Kidney (tissue), 14 donors: Measurements from ENCODE around the gene SEMA6A. TPM values are rescaled to one million over a fixed set of nuclear protein-coding genes. Genes with fewer than 3 reads are reported as not detected.

Source experiments
- DNase-seq, 5 donors: peaks; one replicate each; pipeline ENCODE4 v3.0.0-alpha.2; 2013 to 2020
- FAIRE-seq: peaks from 2 replicates; lab custom pipeline; 2012; peaks lifted over from hg19 to GRCh38; lab: Jason Lieb, UNC
- H3K27ac ChIP-seq, 2 donors: one replicate each; pipeline ENCODE4 v1.7.0; 2013; ENCODE audit warnings: low read depth in 2 of 2, low read length in 2 of 2, inconsistent platforms in 1 of 2
- H3K27me3 ChIP-seq: one replicate; pipeline ENCODE4 v1.7.1; 2013; ENCODE audit warnings: low read length, inconsistent platforms; ENCODE audit not compliant: control insufficient read depth, insufficient read depth
- H3K36me3 ChIP-seq, 3 donors: one replicate each; pipeline versions ENCODE4 v1.7.0 to v1.7.1; 2013; ENCODE audit warnings: low read length in 3 of 3, control low read depth in 1 of 3, inconsistent platforms in 1 of 3; ENCODE audit not compliant: insufficient read depth in 3 of 3, control insufficient read depth in 2 of 3
- H3K4me1 ChIP-seq, 3 donors: one replicate each; pipeline versions ENCODE4 v1.7.0 to v1.7.1; 2013; ENCODE audit warnings: low read length in 3 of 3, inconsistent platforms in 1 of 3, low read depth in 1 of 3; ENCODE audit not compliant: control insufficient read depth in 2 of 3, insufficient read depth in 2 of 3
- H3K4me3 ChIP-seq, 3 donors: one replicate each; pipeline versions ENCODE4 v1.7.0 to v1.8.1; 2013; ENCODE audit warnings: low read length in 3 of 3, control low read depth in 1 of 3, inconsistent platforms in 1 of 3
- H3K9ac ChIP-seq, 3 donors: one replicate each; pipeline versions ENCODE4 v1.7.0 to v1.7.1; 2013; ENCODE audit warnings: low read length in 3 of 3, control low read depth in 1 of 3, inconsistent platforms in 1 of 3
- H3K9me3 ChIP-seq, 3 donors: one replicate each; pipeline versions ENCODE4 v1.7.0 to v1.7.1; 2013; ENCODE audit warnings: low read length in 3 of 3, control low read depth in 1 of 3, inconsistent platforms in 1 of 3; ENCODE audit not compliant: control insufficient read depth in 2 of 3, insufficient read depth in 1 of 3
- CTCF ChIP-seq: IDR thresholded peaks from 3 replicates; pipeline ENCODE4 v1.5.1; 2012; ENCODE audit warnings: mild to moderate bottlenecking, moderate library complexity, borderline replicate concordance; ENCODE audit not compliant: insufficient read depth; ENCODE audit errors: extremely low read depth
- intact Hi-C: fragments of 100-400 bp; cut with DNase I; formaldehyde crosslinking; loops from one replicate; pipeline ENCODE4 v1.11.1; 2022
- polyA plus RNA-seq: library from polyadenylated mRNA; stranded (reverse); fragments of 350-450 nt; fragmentation: Illumina TruSeq; extraction: RNeasy Lipid Tissue Mini Kit (QIAGEN cat#74804); gene quantifications from one replicate; pipeline ENCODE4 v1.2.3, GENCODE V29; 2014; ENCODE audit warnings: low read depth, low replicate concordance; ENCODE audit not compliant: insufficient read depth
- total RNA-seq: library from RNA; stranded (reverse); fragmentation: NEBNext Ultra II Directional; extraction: Animal tissue kit (Norgen Biotek cat#: 25700); gene quantifications from one replicate; pipeline ENCODE4 v1.2.1, GENCODE V29; 2021
- donor health status: control.
- donor health status: control.
- donor health status: control.
- donor health status: control.
- donor health status: control.
- donor health status: DM: yes; HTN: yes; CAD: no.
- donor health status: Normal renal cell carcinoma (clear cell type).

Gene SEMA6A
- total and polyA plus RNA-seq, 2 donors from 2014 or later = 4.0 to 51.6 TPM

- TF ChIP-seq CTCF = no peak
- intact Hi-C loops = no loop called here
- Histone ChIP-seq H3K4me3 (no peak overlapping the region), H3K9me3 (no peaks in the 10 kb centered on the region), H3K36me3 (no peaks in the 10 kb centered on the region), H3K27me3 (no peaks in the 10 kb centered on the region), H3K4me1 (peaks cover 0 to 4% (median 0%) of the 10 kb centered on the region in 3 donors), H3K9ac (no peak overlapping the region), H3K27ac (no peak overlapping the region)
- FAIRE-seq (no peak), DNase-seq (no peak)
These were observed 14.9 kb downstream of the SEMA6A start for GRCh38 chr5:116559673-116560164.

GRCh38 chr5:116559239-116559638 lies 15.4 kb downstream of the SEMA6A start:
- H3K27ac ChIP-seq = no peak overlapping the region
- TF ChIP-seq CTCF = no peak
- DNase-seq = no peak
- no peaks in the 10 kb centered on the region for H3K9me3 ChIP-seq
- no peak for FAIRE-seq
- H3K9ac ChIP-seq = no peak overlapping the region
- H3K36me3 ChIP-seq = no peaks in the 10 kb centered on the region
- no peak overlapping the region for H3K4me3 ChIP-seq
- intact Hi-C loops = no loop called here
- H3K27me3 ChIP-seq = no peaks in the 10 kb centered on the region
- peaks cover 0 to 5% (median 0%) of the 10 kb centered on the region in 3 donors for H3K4me1 ChIP-seq

GRCh38 chr5:116557669-116558271 lies 16.9 kb downstream of the SEMA6A start:
- Histone ChIP-seq H3K27ac (no peak overlapping the region), H3K9me3 (no peaks in the 10 kb centered on the region), H3K27me3 (no peaks in the 10 kb centered on the region), H3K4me3 (no peak overlapping the region), H3K36me3 (no peaks in the 10 kb centered on the region), H3K4me1 (peaks cover 0 to 9% (median 0%) of the 10 kb centered on the region in 3 donors), H3K9ac (no peak overlapping the region)
- peak; percentile 37 for TF ChIP-seq CTCF
- DNase-seq (peak in 1 of 5 donors; percentile 26), FAIRE-seq (peak; percentile 19)
- intact Hi-C loops = no loop called here
